Measurements from ENCODE around the gene ORM2. TPM values are rescaled to one million over a fixed set of nuclear protein-coding genes. Genes with fewer than 3 reads are reported as not detected.

The ORM2 gene
- polyA plus RNA-seq, 3 donors: 0.30 to 0.33 TPM; not detected in 1

DNA sequence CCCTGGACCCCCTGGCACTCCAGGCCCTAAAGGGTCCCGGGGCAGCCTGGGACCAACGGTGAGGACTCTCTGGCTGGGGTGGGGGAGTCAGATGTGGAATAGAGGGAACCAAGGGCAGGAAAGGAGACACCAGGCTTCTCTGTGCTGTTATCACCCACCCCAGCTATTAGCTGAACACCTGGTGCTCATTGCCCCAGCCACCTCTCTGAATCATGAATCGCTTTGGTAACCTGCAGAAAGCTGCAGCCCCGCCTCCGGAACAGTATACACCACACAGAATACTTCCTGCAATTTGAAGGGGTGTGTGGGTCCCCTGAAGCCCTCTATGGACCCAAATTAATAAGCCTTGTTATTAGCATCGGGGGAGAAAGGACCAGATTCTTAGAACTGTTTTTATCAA lies 47.2 kb upstream of the ORM2 start:
- intact Hi-C loops (cut with micrococcal nuclease): no loop called here
- peaks cover 7 to 10% (median 8%) of the 10 kb centered on the region in 3 donors for H3K27me3 Mint-ChIP-seq (ENCODE audit: low read depth in 3 of 3)
- Histone ChIP-seq H3K4me1 (ENCODE audit: control insufficient read depth in 1 of 2, insufficient read depth in 2 of 2, low read length in 2 of 2) (peaks cover 4% of the 10 kb centered on the region in 2 donors), H3K79me2 (ENCODE audit: insufficient read depth, low read length) (no peaks in the 10 kb centered on the region), H4K20me1 (ENCODE audit: insufficient read depth, low read length) (no peaks in the 10 kb centered on the region), H3K9me3 (replicated peaks in 1 of 2; ENCODE audit: control insufficient read depth in 1 of 2, insufficient read depth in 1 of 2, low read length in 2 of 2) (no peaks in the 10 kb centered on the region), H3K4me3 (replicated peaks in 1 of 3; ENCODE audit: low read depth in 2 of 3, low read length in 3 of 3) (no peak overlapping the region), H3K4me2 (replicated peaks; ENCODE audit: extremely low read depth, low read length, poor library complexity, severe bottlenecking) (no peak overlapping the region), H3K27ac (ENCODE audit: low read depth in 1 of 2, low read length in 2 of 2) (no peak overlapping the region), H3K27me3 (ENCODE audit: control insufficient read depth in 2 of 2, insufficient read depth in 2 of 2, low read length in 2 of 2) (no peaks in the 10 kb centered on the region), H3K36me3 (replicated peaks in 1 of 2; ENCODE audit: control insufficient read depth in 1 of 2, insufficient read depth in 2 of 2, low read length in 2 of 2) (no peaks in the 10 kb centered on the region), H2AFZ (ENCODE audit: insufficient read depth, low read depth, low read length, poor library complexity, severe bottlenecking) (no peak overlapping the region), H3K9ac (ENCODE audit: insufficient read depth, low read length, poor library complexity, severe bottlenecking) (no peak overlapping the region)
- peaks cover 0 to 6% (median 0%) of the 10 kb centered on the region in 7 donors for H3K9me3 Mint-ChIP-seq
- WGBS (ENCODE audit: insufficient coverage): 83% methylated on average over 1 of the region's 6 CpGs
- peak overlapping the region in 1 of 7 donors; percentile 19 for H3K27ac Mint-ChIP-seq
- DNase-seq: no peak
- H3K4me1 Mint-ChIP-seq: peaks cover 5% of the 10 kb centered on the region
- no peak overlapping the region for H3K4me3 Mint-ChIP-seq
- TF ChIP-seq, protein P1, sequence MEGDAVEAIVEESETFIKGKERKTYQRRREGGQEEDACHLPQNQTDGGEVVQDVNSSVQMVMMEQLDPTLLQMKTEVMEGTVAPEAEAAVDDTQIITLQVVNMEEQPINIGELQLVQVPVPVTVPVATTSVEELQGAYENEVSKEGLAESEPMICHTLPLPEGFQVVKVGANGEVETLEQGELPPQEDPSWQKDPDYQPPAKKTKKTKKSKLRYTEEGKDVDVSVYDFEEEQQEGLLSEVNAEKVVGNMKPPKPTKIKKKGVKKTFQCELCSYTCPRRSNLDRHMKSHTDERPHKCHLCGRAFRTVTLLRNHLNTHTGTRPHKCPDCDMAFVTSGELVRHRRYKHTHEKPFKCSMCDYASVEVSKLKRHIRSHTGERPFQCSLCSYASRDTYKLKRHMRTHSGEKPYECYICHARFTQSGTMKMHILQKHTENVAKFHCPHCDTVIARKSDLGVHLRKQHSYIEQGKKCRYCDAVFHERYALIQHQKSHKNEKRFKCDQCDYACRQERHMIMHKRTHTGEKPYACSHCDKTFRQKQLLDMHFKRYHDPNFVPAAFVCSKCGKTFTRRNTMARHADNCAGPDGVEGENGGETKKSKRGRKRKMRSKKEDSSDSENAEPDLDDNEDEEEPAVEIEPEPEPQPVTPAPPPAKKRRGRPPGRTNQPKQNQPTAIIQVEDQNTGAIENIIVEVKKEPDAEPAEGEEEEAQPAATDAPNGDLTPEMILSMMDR (IDR thresholded peaks at IDR 0.05): no peak
- H3K36me3 Mint-ChIP-seq: no peaks in the 10 kb centered on the region

DNA sequence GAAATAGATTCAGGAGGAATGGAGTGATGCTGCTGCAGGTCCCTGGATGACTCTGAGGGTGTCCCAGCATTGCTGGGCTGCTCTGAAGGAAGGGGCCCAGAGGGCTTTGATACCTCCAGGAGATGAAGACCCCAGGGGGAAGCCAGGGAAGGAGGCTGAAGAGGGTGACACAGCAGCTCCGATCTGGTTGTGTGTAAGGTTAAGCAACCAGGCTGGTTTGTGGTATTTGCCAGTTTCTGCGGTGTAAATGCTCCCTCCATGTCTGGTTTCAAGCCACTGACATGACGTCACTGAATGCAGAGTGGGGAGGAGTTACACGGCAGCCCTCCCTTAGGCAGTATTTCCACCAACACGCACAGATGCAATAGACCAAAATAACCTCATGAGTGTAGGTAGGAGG lies 46.7 kb upstream of the ORM2 start:
- H3K9me3 ChIP-seq (replicated peaks in 1 of 2; ENCODE audit: control insufficient read depth in 1 of 2, insufficient read depth in 1 of 2, low read length in 2 of 2): no peaks in the 10 kb centered on the region
- no peak overlapping the region for H3K9ac ChIP-seq (ENCODE audit: insufficient read depth, low read length, poor library complexity, severe bottlenecking)
- no peaks in the 10 kb centered on the region for H3K27me3 ChIP-seq (ENCODE audit: control insufficient read depth in 2 of 2, insufficient read depth in 2 of 2, low read length in 2 of 2)
- TF ChIP-seq, protein P1 (IDR thresholded peaks at IDR 0.05): no peak
- peaks cover 8 to 10% (median 9%) of the 10 kb centered on the region in 3 donors for H3K27me3 Mint-ChIP-seq (ENCODE audit: low read depth in 3 of 3)
- H3K36me3 ChIP-seq (replicated peaks in 1 of 2; ENCODE audit: control insufficient read depth in 1 of 2, insufficient read depth in 2 of 2, low read length in 2 of 2): no peaks in the 10 kb centered on the region
- H3K36me3 Mint-ChIP-seq: no peaks in the 10 kb centered on the region
- H3K27ac ChIP-seq (ENCODE audit: low read depth in 1 of 2, low read length in 2 of 2): no peak overlapping the region
- peaks cover 0 to 5% (median 0%) of the 10 kb centered on the region in 7 donors for H3K9me3 Mint-ChIP-seq
- no peak overlapping the region for H3K4me3 ChIP-seq (replicated peaks in 1 of 3; ENCODE audit: low read depth in 2 of 3, low read length in 3 of 3)
- peaks cover 4% of the 10 kb centered on the region in 2 donors for H3K4me1 ChIP-seq (ENCODE audit: control insufficient read depth in 1 of 2, insufficient read depth in 2 of 2, low read length in 2 of 2)
- intact Hi-C loops (cut with micrococcal nuclease): no loop called here
- peaks cover 5% of the 10 kb centered on the region for H3K4me1 Mint-ChIP-seq
- H3K4me2 ChIP-seq (replicated peaks; ENCODE audit: extremely low read depth, low read length, poor library complexity, severe bottlenecking): no peak overlapping the region
- H3K27ac Mint-ChIP-seq: no peak overlapping the region
- peak in 1 of 3 donors; percentile 28 for DNase-seq
- 0% methylated on average over 2 of the region's 5 CpGs for WGBS (ENCODE audit: insufficient coverage)
- H3K79me2 ChIP-seq (ENCODE audit: insufficient read depth, low read length): no peaks in the 10 kb centered on the region
- peak overlapping the region; percentile 20 for H2AFZ ChIP-seq (ENCODE audit: insufficient read depth, low read depth, low read length, poor library complexity, severe bottlenecking)
- H4K20me1 ChIP-seq (ENCODE audit: insufficient read depth, low read length): no peaks in the 10 kb centered on the region
- no peak overlapping the region for H3K4me3 Mint-ChIP-seq

Measured in CD14-positive monocyte (primary cell).